Measurements from ENCODE around the gene ANGPT4. TPM values are rescaled to one million over a fixed set of nuclear protein-coding genes. Genes with fewer than 3 reads are reported as not detected.

ANGPT4 gene
- total and polyA plus RNA-seq, 8 donors: 0.03 to 0.34 (median 0.18) TPM; not detected in 4

GRCh38 chr20:848193-848592, 67.9 kb downstream of the ANGPT4 start:
- Histone ChIP-seq H3K27me3 (no peaks in the 10 kb centered on the region), H3K27ac (no peak overlapping the region), H3K4me3 (no peak overlapping the region), H3K4me1 (no peaks in the 10 kb centered on the region), H3K9me3 (no peaks in the 10 kb centered on the region), H3K36me3 (no peaks in the 10 kb centered on the region)
- no peak for FAIRE-seq
- intact Hi-C loops (cut with DNase I): no loop called here
- no peak for ATAC-seq
- TF ChIP-seq CTCF (IDR thresholded peaks at IDR 0.05): no peak
- no peak for DNase-seq
- 85% methylated on average over 5 of the region's 5 CpGs for WGBS, 2 donors

GRCh38 chr20:846894-847278, 69.2 kb downstream of the ANGPT4 start:
- Histone ChIP-seq H3K4me1 (peaks cover 0 to 5% (median 0%) of the 10 kb centered on the region in 3 donors), H3K9me3 (no peaks in the 10 kb centered on the region), H3K27ac (no peak overlapping the region), H3K36me3 (no peaks in the 10 kb centered on the region), H3K27me3 (no peaks in the 10 kb centered on the region), H3K4me3 (no peak overlapping the region)
- TF ChIP-seq CTCF (IDR thresholded peaks at IDR 0.05): no peak
- intact Hi-C loops (cut with DNase I): no loop called here
- DNase-seq (no peak), ATAC-seq (no peak), FAIRE-seq (no peak)
- WGBS, 2 donors: 80 to 91% methylated on average over 7 of the region's 7 CpGs

- FAIRE-seq: no peak
These were observed 69.9 kb downstream of the ANGPT4 start for GRCh38 chr20:845941-846893.

GRCh38 chr20:845226-845868, 70.8 kb downstream of the ANGPT4 start:
- H3K4me1 ChIP-seq: peaks cover 0 to 5% (median 0%) of the 10 kb centered on the region in 3 donors
- no peak for TF ChIP-seq CTCF (IDR thresholded peaks at IDR 0.05)
- peak overlapping the region in 1 of 4 donors; percentile 25 for H3K4me3 ChIP-seq
- no peaks in the 10 kb centered on the region for H3K27me3 ChIP-seq
- FAIRE-seq (no peak), ATAC-seq (no peak), DNase-seq (peak in 1 of 6 donors; percentile 63)
- no peak overlapping the region for H3K27ac ChIP-seq
- WGBS, 2 donors: 90% methylated on average over 50 of the region's 50 CpGs
- no peaks in the 10 kb centered on the region for H3K36me3 ChIP-seq
- intact Hi-C loops (cut with DNase I): no loop called here
- H3K9me3 ChIP-seq: no peaks in the 10 kb centered on the region

More at GRCh38 chr20:845941-846893, 69.9 kb downstream of the ANGPT4 start:
- H3K9me3 ChIP-seq: no peaks in the 10 kb centered on the region
- intact Hi-C loops (cut with DNase I): no loop called here
- H3K27ac ChIP-seq: no peak overlapping the region
- H3K36me3 ChIP-seq: no peaks in the 10 kb centered on the region
- H3K27me3 ChIP-seq: no peaks in the 10 kb centered on the region
- ATAC-seq (no peak), DNase-seq (no peak)
- no peak for TF ChIP-seq CTCF (IDR thresholded peaks at IDR 0.05)
- WGBS, 2 donors: 80 to 87% methylated on average over 11 of the region's 11 CpGs
- H3K4me3 ChIP-seq: no peak overlapping the region
- H3K4me1 ChIP-seq: peaks cover 0 to 5% (median 0%) of the 10 kb centered on the region in 3 donors

Measured in pancreas (tissue), 10 donors.